Natural killer cell (primary cell): Measurements from ENCODE around the gene TBX18. TPM values are rescaled to one million over a fixed set of nuclear protein-coding genes. Genes with fewer than 3 reads are reported as not detected.

Source experiments
- ATAC-seq, 3 donors: fragments of 150-1000 bp in 2 of 3; fragments of 200-7000 bp in 1 of 3; cut with Tn5 transposase; 1 replicate in 1 of 3; 2 replicates in 2 of 3; pipeline ENCODE4 v1.10.0; 2021; ENCODE audit warnings: mild to moderate bottlenecking in 2 of 3, moderate library complexity in 2 of 3
- DNase-seq, 2 donors: peaks; one replicate each; pipeline versions ENCODE4 v3.0.0 to v3.0.0-alpha.2; 2013 to 2021; ENCODE audit warnings: mixed read lengths in 1 of 2
- H3K27ac ChIP-seq: one replicate; pipeline ENCODE4 v1.5.1; 2013; ENCODE audit warnings: mild to moderate bottlenecking, low read length
- H3K27me3 ChIP-seq: one replicate; pipeline ENCODE4 v1.6.1; 2013; ENCODE audit warnings: low read length; ENCODE audit not compliant: control insufficient read depth, insufficient read depth
- H3K36me3 ChIP-seq: one replicate; pipeline ENCODE4 v1.6.1; 2013; ENCODE audit warnings: low read length; ENCODE audit not compliant: control insufficient read depth, insufficient read depth
- H3K4me1 ChIP-seq: one replicate; pipeline ENCODE4 v1.6.1; 2013; ENCODE audit warnings: low read length; ENCODE audit not compliant: control insufficient read depth, insufficient read depth
- H3K4me3 ChIP-seq: one replicate; pipeline ENCODE4 v1.5.1; 2013; ENCODE audit warnings: low read length
- H3K9me3 ChIP-seq: one replicate; pipeline ENCODE4 v1.6.1; 2013; ENCODE audit warnings: low read length; ENCODE audit not compliant: control insufficient read depth, insufficient read depth
- H3K27ac Mint-ChIP-seq, 2 donors: one replicate each; pipeline ENCODE4 v1.8.0; 2022; ENCODE audit warnings: mild to moderate bottlenecking in 2 of 2, mixed read lengths in 2 of 2, moderate library complexity in 1 of 2
- H3K27me3 Mint-ChIP-seq, 2 donors: one replicate each; pipeline ENCODE4 v1.8.0; 2022; ENCODE audit warnings: low read depth in 2 of 2, mixed read lengths in 2 of 2
- H3K36me3 Mint-ChIP-seq: one replicate; pipeline ENCODE4 v1.8.0; 2022; ENCODE audit warnings: mixed read lengths
- H3K4me1 Mint-ChIP-seq, 2 donors: one replicate each; pipeline ENCODE4 v1.8.0; 2022; ENCODE audit warnings: mixed read lengths in 2 of 2
- H3K4me3 Mint-ChIP-seq: one replicate; pipeline ENCODE4 v1.8.0; 2022; ENCODE audit warnings: mild to moderate bottlenecking, moderate library complexity, mixed read lengths
- H3K9me3 Mint-ChIP-seq, 2 donors: one replicate each; pipeline ENCODE4 v1.8.0; 2022; ENCODE audit warnings: mixed read lengths in 2 of 2
- WGBS: methylation state at CpG from one replicate; pipeline ENCODE4 v1.1.7; 2013; ENCODE audit warnings: missing lambda C conversion rate; ENCODE audit not compliant: insufficient coverage; 5-methylcytosine and 5-hydroxymethylcytosine counted together
- intact Hi-C: fragments of 100-400 bp; cut with micrococcal nuclease; formaldehyde crosslinking; loops from one replicate; pipeline ENCODE4 v1.14.2; 2022
- total RNA-seq, 4 donors: library from RNA; stranded (reverse); fragments of 120-200 nt in 1 of 4; gene quantifications; one replicate each; pipeline versions ENCODE4 v1.2.3 to v1.2.4, GENCODE V29; 2013 to 2022
- TF ChIP-seq, protein P1 (sequence below): fragments of 200-600 bp; IDR thresholded peaks from one replicate; pipeline ENCODE4 v1.8.0; 2022; ENCODE audit warnings: antibody characterized with exemption

TBX18 gene
- total RNA-seq, 3 donors from 2014 or later (not counting 1 experiment from before 2014, with no cell fraction given), result not detected

DNA sequence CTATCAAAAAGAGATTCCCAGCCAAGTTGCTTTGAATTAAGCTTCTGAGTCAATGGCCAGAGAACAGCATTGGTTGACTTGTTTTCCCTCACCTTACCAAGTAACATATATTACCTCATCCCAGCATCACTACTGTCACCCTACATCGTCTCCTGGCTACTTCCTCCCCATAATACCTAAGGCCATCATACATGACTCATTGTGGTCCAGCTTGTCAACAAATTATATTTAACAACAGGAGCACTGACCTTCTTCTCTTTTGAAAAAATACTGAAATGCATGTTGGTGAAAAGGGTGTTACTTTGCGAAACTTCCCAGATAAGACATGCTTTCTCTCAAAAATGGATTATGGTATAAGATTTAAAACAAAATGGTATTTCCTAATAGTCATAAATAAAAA, 106.9 kb downstream of the TBX18 start:
- WGBS, result 67% methylated on average over 1 of the region's 2 CpGs

DNA sequence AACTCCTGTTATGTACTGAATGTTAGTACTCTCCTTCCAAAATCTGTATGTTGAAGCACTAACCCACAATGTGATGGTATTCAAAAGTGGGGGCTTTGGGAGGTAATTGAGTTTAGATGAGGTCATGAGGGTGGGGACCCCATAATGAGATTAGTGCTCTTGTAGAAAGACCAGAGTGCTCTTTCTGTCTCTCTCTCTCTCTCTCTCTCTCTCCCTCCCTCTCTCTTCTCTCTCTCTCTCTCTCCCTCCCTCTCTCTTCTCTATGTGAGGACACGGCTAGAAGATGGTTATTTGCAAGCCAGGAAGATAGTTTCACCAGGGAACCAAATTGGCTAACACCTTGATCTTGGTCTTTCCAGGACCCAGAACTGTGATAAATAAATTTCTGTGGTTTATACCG, 107.4 kb downstream of the TBX18 start:
- 73% methylated on average over 2 of the region's 2 CpGs for WGBS
- H3K9me3 Mint-ChIP-seq, result peaks cover 2 to 6% of the 10 kb centered on the region in 2 donors
- no peaks in the 10 kb centered on the region for H3K36me3 Mint-ChIP-seq
- no peak for ATAC-seq
- TF ChIP-seq, protein P1, sequence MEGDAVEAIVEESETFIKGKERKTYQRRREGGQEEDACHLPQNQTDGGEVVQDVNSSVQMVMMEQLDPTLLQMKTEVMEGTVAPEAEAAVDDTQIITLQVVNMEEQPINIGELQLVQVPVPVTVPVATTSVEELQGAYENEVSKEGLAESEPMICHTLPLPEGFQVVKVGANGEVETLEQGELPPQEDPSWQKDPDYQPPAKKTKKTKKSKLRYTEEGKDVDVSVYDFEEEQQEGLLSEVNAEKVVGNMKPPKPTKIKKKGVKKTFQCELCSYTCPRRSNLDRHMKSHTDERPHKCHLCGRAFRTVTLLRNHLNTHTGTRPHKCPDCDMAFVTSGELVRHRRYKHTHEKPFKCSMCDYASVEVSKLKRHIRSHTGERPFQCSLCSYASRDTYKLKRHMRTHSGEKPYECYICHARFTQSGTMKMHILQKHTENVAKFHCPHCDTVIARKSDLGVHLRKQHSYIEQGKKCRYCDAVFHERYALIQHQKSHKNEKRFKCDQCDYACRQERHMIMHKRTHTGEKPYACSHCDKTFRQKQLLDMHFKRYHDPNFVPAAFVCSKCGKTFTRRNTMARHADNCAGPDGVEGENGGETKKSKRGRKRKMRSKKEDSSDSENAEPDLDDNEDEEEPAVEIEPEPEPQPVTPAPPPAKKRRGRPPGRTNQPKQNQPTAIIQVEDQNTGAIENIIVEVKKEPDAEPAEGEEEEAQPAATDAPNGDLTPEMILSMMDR, result no peak
- H3K27me3 Mint-ChIP-seq, result no peaks in the 10 kb centered on the region
- intact Hi-C loops, result no loop called here
- no peak overlapping the region for H3K27ac ChIP-seq
- H3K4me3 Mint-ChIP-seq, result no peak overlapping the region
- no peaks in the 10 kb centered on the region for H3K4me1 Mint-ChIP-seq
- no peak overlapping the region for H3K4me3 ChIP-seq
- no peaks in the 10 kb centered on the region for H3K4me1 ChIP-seq
- H3K27me3 ChIP-seq, result no peaks in the 10 kb centered on the region
- no peak overlapping the region for H3K27ac Mint-ChIP-seq
- H3K9me3 ChIP-seq, result no peaks in the 10 kb centered on the region
- DNase-seq, result no peak
- no peaks in the 10 kb centered on the region for H3K36me3 ChIP-seq

More for the DNA sequence above, 106.9 kb downstream of the TBX18 start:
- Histone ChIP-seq H3K9me3 (peaks cover 3% of the 10 kb centered on the region), H3K4me3 (no peak overlapping the region), H3K36me3 (no peaks in the 10 kb centered on the region), H3K27me3 (no peaks in the 10 kb centered on the region), H3K27ac (no peak overlapping the region), H3K4me1 (no peaks in the 10 kb centered on the region)
- DNase-seq (no peak), ATAC-seq (no peak)
- intact Hi-C loops, result no loop called here
- TF ChIP-seq, protein P1, result no peak
- H3K27ac Mint-ChIP-seq, result no peak overlapping the region
- H3K4me3 Mint-ChIP-seq, result no peak overlapping the region
- H3K4me1 Mint-ChIP-seq, result no peaks in the 10 kb centered on the region
- H3K9me3 Mint-ChIP-seq, result peaks cover 5 to 8% of the 10 kb centered on the region in 2 donors
- no peaks in the 10 kb centered on the region for H3K36me3 Mint-ChIP-seq
- H3K27me3 Mint-ChIP-seq, result no peaks in the 10 kb centered on the region

DNA sequence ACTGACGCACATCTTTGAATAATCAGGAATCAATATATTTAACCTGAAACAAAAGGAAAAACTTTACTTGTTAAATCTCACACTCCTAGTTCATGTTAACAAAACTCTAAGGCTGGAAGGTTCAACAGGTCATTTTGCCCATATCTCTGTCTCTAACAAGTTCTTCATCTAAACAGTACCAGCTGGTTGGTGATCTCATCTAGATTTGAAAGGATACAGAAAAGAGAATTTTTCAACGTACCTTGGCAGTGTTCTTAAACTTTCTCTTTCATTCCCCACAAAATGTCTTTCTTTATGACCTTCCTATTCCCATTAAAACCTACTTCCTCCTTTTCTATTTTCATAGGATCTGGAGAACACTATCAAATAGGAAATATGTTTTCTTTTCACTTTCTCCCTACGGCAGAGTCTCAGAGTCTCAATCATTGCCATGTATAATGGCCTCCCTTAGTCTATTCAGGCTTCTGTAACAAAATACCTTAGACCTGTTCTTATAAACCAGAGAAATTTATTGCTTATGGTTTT, 111.3 kb downstream of the TBX18 start:
- 73% methylated on average over 3 of the region's 3 CpGs for WGBS
- no peaks in the 10 kb centered on the region for H3K36me3 ChIP-seq
- no peak for ATAC-seq
- TF ChIP-seq, protein P1, result no peak
- no peak overlapping the region for H3K27ac ChIP-seq
- Mint-ChIP-seq H3K4me3 (no peak overlapping the region), H3K4me1 (no peaks in the 10 kb centered on the region), H3K9me3 (peaks cover 2 to 8% of the 10 kb centered on the region in 2 donors), H3K27me3 (no peaks in the 10 kb centered on the region), H3K36me3 (no peaks in the 10 kb centered on the region), H3K27ac (no peak overlapping the region)
- no peak overlapping the region for H3K4me3 ChIP-seq
- DNase-seq, result no peak
- no peaks in the 10 kb centered on the region for H3K4me1 ChIP-seq
- no peaks in the 10 kb centered on the region for H3K9me3 ChIP-seq
- intact Hi-C loops, result no loop called here
- H3K27me3 ChIP-seq, result no peaks in the 10 kb centered on the region
